ENCODE measurements around the gene ANO7. TPM values are rescaled to one million over a fixed set of nuclear protein-coding genes. Genes with fewer than 3 reads are reported as not detected.

ANO7 gene
- total and polyA plus RNA-seq, 2 of the 13 experiments (the other 11 are each of a cell fraction or from before 2014, with no cell fraction given), result 4.1 to 4.9 TPM

- TF ChIP-seq REST (IDR thresholded peaks at IDR 0.05; ENCODE audit: borderline replicate concordance in 1 of 2, low read depth in 1 of 2, low read length in 2 of 2), result no peak
- peak; percentile 56; the same call in 1 of the 2 replicates for TF ChIP-seq ZNF225 (CRISPR knock-in tag; IDR thresholded peaks at IDR 0.05)
- no peak for TF ChIP-seq SYNCRIP (IDR thresholded peaks at IDR 0.05; ENCODE audit: insufficient read depth, low read depth, low read length)
- TF ChIP-seq PHF5A (CRISPR knock-in tag; IDR thresholded peaks at IDR 0.05; ENCODE audit: low read depth, unreplicated experiment), result no peak
- TF ChIP-seq RXRA (CRISPR knock-in tag; IDR thresholded peaks at IDR 0.05), result peak; percentile 14; the same call in 1 of the 2 replicates
- TF ChIP-seq ZNF18 (CRISPR knock-in tag; IDR thresholded peaks at IDR 0.05; ENCODE audit: insufficient replicate concordance), result peak; percentile 74
- TF ChIP-seq ZNF772 (CRISPR knock-in tag; IDR thresholded peaks at IDR 0.05), result peak; percentile 47
- peak; percentile 60 for TF ChIP-seq YEATS2 (CRISPR knock-in tag; IDR thresholded peaks at IDR 0.05; ENCODE audit: borderline replicate concordance)
- peak; percentile 87 for TF ChIP-seq BORCS8-MEF2B (CRISPR knock-in tag; IDR thresholded peaks at IDR 0.05)
- 0 out of 2 replicates have a peak, but pooled peaks have one; percentile 18 for TF ChIP-seq IRF1 (CRISPR knock-in tag; IDR thresholded peaks at IDR 0.05; ENCODE audit: low read depth)
- peak; percentile 42 for TF ChIP-seq ZNF607 (CRISPR knock-in tag; IDR thresholded peaks at IDR 0.05; ENCODE audit: borderline replicate concordance)
- no peak for TF ChIP-seq FOXK2 (IDR thresholded peaks at IDR 0.05)
- peak; percentile 61 for TF ChIP-seq ZBTB14 (CRISPR knock-in tag; IDR thresholded peaks at IDR 0.05)
- peak; percentile 32; the same call in 1 of the 2 replicates for TF ChIP-seq ZNF441 (CRISPR knock-in tag; IDR thresholded peaks at IDR 0.05; ENCODE audit: borderline replicate concordance)
- peak; percentile 49; the same call in 1 of the 2 replicates for TF ChIP-seq POLR2AphosphoS5 (IDR thresholded peaks at IDR 0.05; ENCODE audit: low read depth, low read length)
- TF ChIP-seq ZBTB44 (CRISPR knock-in tag; IDR thresholded peaks at IDR 0.05), result no peak
- TF ChIP-seq HOXA3 (CRISPR knock-in tag; IDR thresholded peaks at IDR 0.05), result peak; percentile 63; the same call in 1 of the 2 replicates
- TF ChIP-seq PCBP1 (IDR thresholded peaks at IDR 0.05; ENCODE audit: borderline replicate concordance, low read depth, low read length), result peak; percentile 63; the same call in 1 of the 2 replicates
- no peak for TF ChIP-seq ZNF335 (CRISPR knock-in tag; IDR thresholded peaks at IDR 0.05)
Measured at GRCh38 chr2:241148891-241149674, 39.4 kb upstream of the ANO7 start, which contains the start of gene PASK (continued).
